HS-5 (cell line): Measurements from ENCODE around the gene FHL1.
A peak's percentile ranks its signal among the peaks of the same experiment; 100 is the strongest.
"Not testable (repeated sequence)": the region's sequence is repeated elsewhere in the genome, so short reads cannot be mapped to it uniquely, and the experiment has no call there.

Experiments used
- DNase-seq: peaks from one replicate; pipeline ENCODE4 v3.0.0-alpha.2; 2012; ENCODE audit warnings: low read depth

FHL1 gene

GRCh38 chrX:136147315-136147901 lies at the start of gene FHL1:
FHL1 (plus strand) TSS chrX:136147533.
- DNase-seq: no peak

- no peak for DNase-seq
These were observed 49.2 kb upstream of the FHL1 start for GRCh38 chrX:136097871-136098805.

- DNase-seq: no peak
These were observed 42.4 kb upstream of the FHL1 start for GRCh38 chrX:136104936-136105335.

- no peak for DNase-seq
These were observed 40.3 kb upstream of the FHL1 start for GRCh38 chrX:136106920-136107528.

- DNase-seq: not testable (repeated sequence)
These were observed 38.4 kb upstream of the FHL1 start for GRCh38 chrX:136108905-136109304.

GRCh38 chrX:136112286-136112685 lies 35.0 kb upstream of the FHL1 start:
- DNase-seq: no peak

GRCh38 chrX:136112778-136113177 lies 34.6 kb upstream of the FHL1 start:
- DNase-seq: no peak

GRCh38 chrX:136115126-136115903 lies 32.0 kb upstream of the FHL1 start:
- no peak for DNase-seq

- no peak for DNase-seq
These were observed 31.4 kb upstream of the FHL1 start for GRCh38 chrX:136115904-136116297.

- no peak for DNase-seq
These were observed 25.5 kb upstream of the FHL1 start for GRCh38 chrX:136121788-136122187.

GRCh38 chrX:136122207-136122606 lies 25.1 kb upstream of the FHL1 start:
- no peak for DNase-seq

- no peak for DNase-seq
These were observed 22.2 kb upstream of the FHL1 start for GRCh38 chrX:136125106-136125505.

- DNase-seq: no peak
These were observed 21.0 kb upstream of the FHL1 start for GRCh38 chrX:136126371-136126770.

- no peak for DNase-seq
These were observed 20.4 kb upstream of the FHL1 start for GRCh38 chrX:136126872-136127406.

- DNase-seq: no peak
These were observed 18.6 kb upstream of the FHL1 start for GRCh38 chrX:136128743-136129142.

GRCh38 chrX:136130931-136131833 lies 16.2 kb upstream of the FHL1 start:
- peak; percentile 70 for DNase-seq

GRCh38 chrX:136138939-136139338 lies 8.4 kb upstream of the FHL1 start:
- DNase-seq: no peak

GRCh38 chrX:136141569-136141968 lies 5.8 kb upstream of the FHL1 start:
- DNase-seq: no peak

- no peak for DNase-seq
These were observed 4.7 kb upstream of the FHL1 start for GRCh38 chrX:136142592-136142991.

- DNase-seq: no peak
These were observed 3.6 kb upstream of the FHL1 start for GRCh38 chrX:136143711-136144110.
